HCEC 1CT (cell line): ENCODE results near the gene CARD14.
A peak's percentile ranks its signal among the peaks of the same experiment; 100 is the strongest.
"Not testable (repeated sequence)": the region's sequence is repeated elsewhere in the genome, so short reads cannot be mapped to it uniquely, and the experiment has no call there.

ENCODE experiments used
- DNase-seq: peaks from one replicate; pipeline ENCODE4 v3.0.0-alpha.2; 2017

CARD14 gene

GRCh38 chr17:80151333-80151732, 18.5 kb upstream of the CARD14 start:
- DNase-seq: peak; percentile 65

DNA sequence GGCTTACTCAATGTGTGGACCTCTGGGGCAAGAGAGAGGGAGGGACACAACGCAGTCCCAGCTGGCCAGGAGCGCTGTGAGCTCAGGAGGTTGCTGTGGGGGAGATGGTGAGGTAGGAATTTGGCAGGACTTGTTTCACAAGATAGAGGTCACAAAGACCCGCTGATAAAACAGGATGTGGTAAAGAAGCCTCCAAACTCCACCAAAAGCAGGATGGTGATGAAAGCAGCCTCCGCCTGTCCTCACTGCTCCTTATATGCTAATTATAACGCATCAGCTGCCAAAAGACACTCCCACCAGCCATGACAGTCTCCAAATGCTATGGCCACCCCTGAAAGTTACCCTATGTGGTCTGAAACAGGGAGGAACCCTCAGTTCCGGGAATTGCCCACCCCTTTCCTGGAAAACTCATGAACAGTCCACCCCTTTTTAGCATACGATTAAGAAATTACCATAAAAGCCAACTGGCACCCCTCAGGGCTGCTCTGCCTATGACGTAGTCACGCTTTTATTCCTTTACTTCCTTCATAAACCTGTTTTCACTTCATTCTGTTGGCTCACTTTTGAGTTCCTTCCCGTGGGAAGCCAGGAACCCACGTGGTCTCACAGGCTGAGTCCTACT, 17.6 kb upstream of the CARD14 start:
- DNase-seq: no peak

GRCh38 chr17:80153004-80153403, 16.8 kb upstream of the CARD14 start:
- DNase-seq: no peak

DNA sequence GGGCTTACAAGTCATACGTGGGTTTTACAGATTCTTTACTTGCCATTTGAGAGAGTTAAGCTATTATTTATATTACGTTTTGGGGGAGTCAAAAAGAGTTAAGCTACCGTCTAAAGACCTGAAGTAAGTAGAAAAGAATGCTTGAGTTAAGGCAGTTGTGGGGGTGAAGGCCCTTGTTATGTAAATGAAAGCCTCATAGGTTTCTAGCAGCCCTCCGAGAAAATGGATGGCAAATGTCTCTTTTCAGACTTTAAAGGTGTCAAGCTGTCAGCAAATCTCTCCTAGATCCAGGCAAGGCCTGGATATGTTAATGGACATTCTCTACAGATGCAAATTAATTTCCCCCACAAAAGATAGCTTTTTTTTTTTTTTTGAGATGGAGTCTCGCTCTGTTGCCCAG, 15.7 kb upstream of the CARD14 start:
- no peak for DNase-seq

DNA sequence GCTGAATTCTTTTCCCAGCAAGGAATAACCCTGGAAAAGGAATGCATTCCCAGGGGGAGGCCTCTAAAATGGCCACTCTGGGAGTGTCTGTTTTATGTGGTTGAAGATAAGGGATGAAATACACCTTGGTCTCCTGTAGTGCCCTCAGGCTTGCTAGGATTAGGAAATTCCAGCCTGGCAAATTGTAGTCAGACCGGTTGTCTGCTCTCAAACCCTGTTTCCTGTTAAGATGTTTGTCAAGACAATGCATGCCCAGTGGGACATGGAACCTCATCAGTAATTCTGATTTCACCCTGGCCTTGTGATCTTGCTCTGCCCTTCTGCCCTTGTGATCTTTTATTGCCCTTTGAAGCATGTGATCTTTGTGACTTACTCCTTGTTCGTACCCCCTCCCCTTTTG, 14.2 kb upstream of the CARD14 start:
- DNase-seq: not testable (repeated sequence)

DNA sequence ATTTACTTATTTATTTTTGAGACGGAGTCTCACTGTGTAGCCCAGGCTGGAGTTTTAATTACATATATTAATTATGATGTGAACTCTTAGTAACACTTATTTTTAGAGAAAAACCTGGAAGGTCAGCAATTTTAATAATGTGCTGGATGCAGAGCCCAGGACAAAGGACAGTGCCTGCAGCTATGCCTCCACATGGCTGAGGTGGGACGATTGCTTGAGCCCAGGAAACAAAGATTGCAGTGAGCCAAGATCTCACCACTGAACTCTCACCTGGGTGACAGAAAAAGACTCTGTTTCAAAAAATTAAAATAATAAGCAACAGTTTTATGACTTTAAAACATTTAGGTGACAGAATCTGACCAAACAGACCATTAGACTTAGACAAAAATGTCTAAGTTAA, 11.0 kb upstream of the CARD14 start:
- DNase-seq: no peak

DNA sequence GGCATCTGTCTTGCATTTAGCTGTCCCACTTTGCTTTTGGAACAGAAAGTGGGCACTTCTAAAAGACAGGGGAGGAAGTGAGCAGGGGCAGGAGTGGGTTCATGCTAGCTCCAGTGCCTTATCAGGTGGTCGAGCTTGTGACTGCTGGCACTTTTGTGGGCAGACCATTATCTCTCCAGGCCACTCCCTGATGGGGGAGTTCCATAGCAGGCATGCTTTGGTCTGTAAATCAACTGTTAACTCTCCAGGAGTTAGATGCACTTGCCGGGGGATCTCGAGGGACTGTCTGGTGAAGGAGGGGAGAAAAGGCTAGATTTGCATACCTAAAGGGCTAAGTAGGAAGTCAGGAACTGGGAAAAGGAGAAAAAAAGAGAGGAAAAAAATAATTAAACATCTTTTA, 9.3 kb upstream of the CARD14 start:
- no peak for DNase-seq

GRCh38 chr17:80163336-80163735, 6.5 kb upstream of the CARD14 start:
- no peak for DNase-seq

GRCh38 chr17:80164185-80164584, 5.6 kb upstream of the CARD14 start:
- no peak for DNase-seq

GRCh38 chr17:80166446-80166845, 3.4 kb upstream of the CARD14 start:
- no peak for DNase-seq

DNA sequence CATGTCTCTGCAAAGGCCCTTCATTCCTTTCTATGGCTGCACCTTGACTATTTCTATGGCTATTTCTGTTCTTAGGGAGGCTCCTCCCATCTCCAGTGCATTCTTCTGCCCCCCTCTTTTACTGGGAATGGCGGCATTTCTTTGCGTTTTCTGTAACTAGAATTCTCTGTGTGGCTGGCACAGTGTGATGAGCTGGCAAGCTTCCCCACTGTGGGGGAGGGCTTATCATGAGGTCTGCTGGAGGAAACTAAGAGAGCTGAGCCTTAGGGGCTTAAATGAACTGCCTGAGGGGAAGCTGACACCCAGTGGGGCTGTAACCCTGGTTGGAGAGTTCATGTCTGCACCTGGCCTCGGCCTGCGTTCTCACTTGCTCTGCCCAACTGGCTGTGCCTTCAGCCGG, 1.5 kb upstream of the CARD14 start:
- DNase-seq: no peak

DNA sequence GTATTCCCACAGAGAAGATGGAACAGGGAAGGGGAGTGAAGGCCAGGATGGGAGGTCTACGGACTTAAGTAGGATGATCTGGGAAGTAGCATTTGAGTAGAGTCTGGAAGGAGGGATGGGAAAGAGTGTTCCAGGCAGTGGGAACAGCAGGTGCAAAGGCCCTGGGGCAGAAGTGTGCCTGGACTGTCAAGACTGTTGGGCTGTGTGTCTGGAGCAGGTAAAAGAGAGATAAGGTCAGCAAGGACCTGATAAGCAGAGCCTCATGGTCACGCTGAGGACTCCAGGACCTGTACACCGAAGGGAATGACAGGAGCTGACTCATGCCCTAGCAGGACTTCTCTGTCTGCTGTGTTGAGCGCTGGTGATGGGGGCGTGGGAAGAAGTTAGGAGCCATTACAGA, 723 bp upstream of the CARD14 start:
- no peak for DNase-seq

DNA sequence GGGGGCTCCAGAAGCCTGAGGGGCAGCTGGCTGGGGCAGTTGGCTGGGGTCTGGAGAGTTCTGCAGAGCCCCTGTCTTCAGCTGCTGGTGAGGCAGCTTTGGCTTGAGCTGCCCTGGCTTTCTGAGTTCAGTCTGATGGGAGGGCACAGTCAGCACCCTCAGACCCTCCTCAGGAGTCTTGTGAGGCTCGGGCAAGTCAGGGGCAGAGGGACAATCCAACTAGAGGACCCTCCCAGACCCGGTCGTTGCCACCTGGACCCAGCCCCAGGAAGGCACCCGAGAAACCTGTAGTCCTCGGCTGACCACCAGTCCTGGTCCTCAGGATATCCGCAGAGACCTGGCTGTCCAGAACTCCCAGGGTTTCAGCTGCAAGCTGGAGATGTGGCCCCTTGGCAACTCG, 1.9 kb downstream of the CARD14 start:
- DNase-seq: no peak

DNA sequence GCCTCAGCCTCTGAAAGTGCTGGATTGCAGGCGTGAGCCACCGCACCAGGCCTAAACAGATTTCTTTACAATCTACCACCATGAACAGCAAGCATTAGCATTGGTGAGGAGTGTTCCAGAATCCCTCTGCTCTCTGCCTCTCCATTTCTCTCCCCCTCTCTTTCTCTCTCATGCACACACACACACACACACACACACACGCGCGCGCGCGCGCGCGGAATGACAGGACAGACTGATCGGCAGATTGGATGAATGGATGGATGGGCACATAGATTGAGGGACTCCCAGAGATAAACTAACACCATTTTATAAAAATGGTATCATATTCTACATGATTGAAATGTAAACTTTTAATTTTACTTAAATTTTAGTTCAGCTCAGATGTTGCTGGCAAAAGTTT, 3.3 kb downstream of the CARD14 start:
- no peak for DNase-seq

- DNase-seq: no peak
Measured at GRCh38 chr17:80173916-80174315, 4.1 kb downstream of the CARD14 start.

GRCh38 chr17:80176757-80177156, 6.9 kb downstream of the CARD14 start:
- no peak for DNase-seq

GRCh38 chr17:80177986-80178595, 8.3 kb downstream of the CARD14 start:
- no peak for DNase-seq

DNA sequence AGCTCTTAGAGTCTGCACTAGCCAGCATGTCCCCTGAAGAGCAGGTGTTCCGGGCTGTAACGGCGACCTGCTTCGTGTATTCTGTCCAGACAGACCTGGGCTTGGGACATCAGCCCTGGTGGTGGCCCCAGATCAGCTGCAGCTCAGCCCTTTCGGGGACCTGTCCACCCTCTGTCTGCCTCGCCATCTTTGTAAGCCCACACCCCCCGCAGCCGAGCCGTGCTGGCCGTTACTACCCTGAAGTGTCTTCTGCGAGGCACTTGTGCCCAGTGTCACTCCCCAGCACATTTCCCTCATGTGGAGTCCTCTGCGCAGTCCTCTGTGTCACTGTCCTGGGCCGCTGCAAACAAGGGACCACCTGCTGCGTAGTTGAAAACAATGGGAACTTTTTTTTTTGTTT, 10.4 kb downstream of the CARD14 start:
- DNase-seq: no peak

GRCh38 chr17:80181431-80181830, 11.6 kb downstream of the CARD14 start:
- no peak for DNase-seq

GRCh38 chr17:80182118-80182844, 12.5 kb downstream of the CARD14 start:
- no peak for DNase-seq

- no peak for DNase-seq
Measured at GRCh38 chr17:80182845-80183223, 13.0 kb downstream of the CARD14 start.

DNA sequence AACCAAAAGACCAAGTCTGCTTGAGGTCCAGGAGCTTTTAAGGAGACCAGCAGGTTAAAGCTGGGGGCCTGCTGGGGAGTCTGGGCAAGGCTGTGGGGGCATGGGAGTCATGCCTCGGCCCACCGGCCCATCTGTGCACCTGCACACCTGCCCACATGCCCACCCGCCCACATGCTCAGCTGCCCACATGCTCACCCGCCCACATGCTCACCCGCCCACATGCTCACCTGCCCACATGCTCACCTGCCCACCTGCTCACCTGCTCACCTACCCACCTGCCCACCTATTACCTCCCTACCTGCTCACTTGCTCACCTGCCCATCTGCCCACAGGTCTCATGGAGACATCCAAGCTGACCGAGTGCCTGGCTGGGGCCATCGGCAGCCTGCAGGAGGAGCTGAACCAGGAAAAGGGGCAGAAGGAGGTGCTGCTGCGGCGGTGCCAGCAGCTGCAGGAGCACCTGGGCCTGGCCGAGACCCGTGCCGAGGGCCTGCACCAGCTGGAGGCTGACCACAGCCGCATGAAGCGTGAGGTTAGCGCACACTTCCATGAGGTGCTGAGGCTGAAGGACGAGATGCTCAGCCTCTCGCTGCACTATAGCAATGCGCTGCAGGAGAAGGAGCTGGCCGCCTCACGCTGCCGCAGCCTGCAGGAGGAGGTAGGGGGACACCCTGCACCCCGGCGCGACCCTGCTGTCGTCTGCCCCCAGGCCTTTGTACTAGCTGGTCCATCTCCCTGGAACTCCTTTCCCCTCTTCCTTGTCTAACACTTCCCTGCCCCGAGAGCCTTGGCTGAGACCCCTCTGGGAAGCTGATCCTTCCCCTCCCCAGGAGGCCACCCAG, 14.0 kb downstream of the CARD14 start:
- DNase-seq: no peak

DNA sequence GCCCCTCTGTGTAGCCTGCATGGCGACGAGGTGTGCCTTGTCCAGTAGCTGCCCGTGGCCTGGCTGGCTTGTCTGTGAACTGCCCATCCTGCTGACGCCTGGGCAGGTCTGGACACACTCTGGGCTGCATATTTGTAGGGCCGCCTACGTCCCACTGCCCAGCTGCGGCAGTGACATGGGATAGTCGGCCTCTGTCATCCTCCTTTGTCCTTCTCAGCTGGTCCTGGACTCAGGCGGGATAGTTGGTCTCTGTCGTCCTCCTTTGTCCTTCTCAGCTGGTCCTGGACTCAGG, 14.5 kb downstream of the CARD14 start:
- no peak for DNase-seq

DNA sequence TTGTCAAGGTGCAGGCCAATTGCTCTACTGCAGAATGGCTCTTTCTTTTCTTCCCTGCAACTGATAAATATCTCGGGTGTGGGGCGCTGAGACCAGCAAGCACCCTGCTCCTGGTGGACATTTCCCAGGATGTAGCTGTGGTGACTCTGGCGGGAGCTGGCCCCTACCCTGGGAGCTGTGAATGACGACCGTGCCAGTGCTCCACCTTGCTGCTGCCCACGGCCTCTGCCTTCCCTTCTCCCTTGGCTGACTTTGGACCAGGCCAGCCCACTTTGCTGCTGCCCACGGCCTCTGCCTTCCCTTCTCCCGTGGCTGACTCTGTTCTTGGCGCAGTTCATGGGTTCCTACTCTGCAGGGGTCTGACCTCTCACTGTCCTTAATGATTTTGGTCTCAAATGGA, 16.1 kb downstream of the CARD14 start:
- DNase-seq: no peak
